ENCODE measurements around the gene SCUBE1.

Gene SCUBE1

GRCh38 chr22:43297270-43298061, 45.7 kb downstream of the SCUBE1 start:
- DNase-seq, result peak; percentile 84
- no peaks in the 10 kb centered on the region for H3K9me3 ChIP-seq
- no peak overlapping the region for H3K4me3 ChIP-seq (ENCODE audit: low read depth, low read length)
- peaks cover 66% of the 10 kb centered on the region for H3K4me1 ChIP-seq
- H3K27me3 ChIP-seq, result no peaks in the 10 kb centered on the region
- H3K36me3 ChIP-seq, result no peaks in the 10 kb centered on the region; the same call in 1 of the 2 replicates
- TF ChIP-seq CTCF (IDR thresholded peaks at IDR 0.05; ENCODE audit: low read depth, low read length), result no peak

GRCh38 chr22:43296276-43296902, 46.8 kb downstream of the SCUBE1 start:
- H3K4me1 ChIP-seq, result peaks cover 66% of the 10 kb centered on the region
- no peak for DNase-seq
- H3K27me3 ChIP-seq, result no peaks in the 10 kb centered on the region
- TF ChIP-seq CTCF (IDR thresholded peaks at IDR 0.05; ENCODE audit: low read depth, low read length), result no peak
- no peaks in the 10 kb centered on the region; the same call in 1 of the 2 replicates for H3K36me3 ChIP-seq
- H3K4me3 ChIP-seq (ENCODE audit: low read depth, low read length), result no peak overlapping the region
- no peaks in the 10 kb centered on the region for H3K9me3 ChIP-seq

GRCh38 chr22:43295660-43296059, 47.5 kb downstream of the SCUBE1 start:
- TF ChIP-seq CTCF (IDR thresholded peaks at IDR 0.05; ENCODE audit: low read depth, low read length), result no peak
- no peak overlapping the region for H3K4me3 ChIP-seq (ENCODE audit: low read depth, low read length)
- H3K27me3 ChIP-seq, result no peaks in the 10 kb centered on the region
- peaks cover 73% of the 10 kb centered on the region for H3K4me1 ChIP-seq
- DNase-seq, result no peak
- H3K36me3 ChIP-seq, result no peaks in the 10 kb centered on the region; the same call in 1 of the 2 replicates
- H3K9me3 ChIP-seq, result no peaks in the 10 kb centered on the region

GRCh38 chr22:43295173-43295572, 48.0 kb downstream of the SCUBE1 start:
- no peak for TF ChIP-seq CTCF (IDR thresholded peaks at IDR 0.05; ENCODE audit: low read depth, low read length)

GRCh38 chr22:43293655-43294392, 49.3 kb downstream of the SCUBE1 start:
- TF ChIP-seq CTCF (IDR thresholded peaks at IDR 0.05; ENCODE audit: low read depth, low read length), result no peak
- no peak overlapping the region for H3K4me3 ChIP-seq (ENCODE audit: low read depth, low read length)
- H3K9me3 ChIP-seq, result no peaks in the 10 kb centered on the region
- peak; percentile 78 for DNase-seq
- no peaks in the 10 kb centered on the region for H3K27me3 ChIP-seq
- peaks cover 84% of the 10 kb centered on the region for H3K4me1 ChIP-seq
- H3K36me3 ChIP-seq, result no peaks in the 10 kb centered on the region

More at GRCh38 chr22:43295173-43295572, 48.0 kb downstream of the SCUBE1 start:
- peaks cover 78% of the 10 kb centered on the region for H3K4me1 ChIP-seq
- H3K27me3 ChIP-seq, result no peaks in the 10 kb centered on the region
- no peak overlapping the region for H3K4me3 ChIP-seq (ENCODE audit: low read depth, low read length)
- no peaks in the 10 kb centered on the region for H3K9me3 ChIP-seq
- no peak for DNase-seq
- no peaks in the 10 kb centered on the region; the same call in 1 of the 2 replicates for H3K36me3 ChIP-seq

All from BE2C (cell line).